Muscle of arm (tissue), 12 donors: ENCODE data around the gene TRIM38. TPM values are rescaled to one million over a fixed set of nuclear protein-coding genes. Genes with fewer than 3 reads are reported as not detected.

Experiments
- DNase-seq: peaks from one replicate; pipeline ENCODE4 v3.0.0-alpha.2; 2013
- polyA plus RNA-seq, 12 donors: library from polyadenylated mRNA; unstranded; fragments of 120-200 nt; gene quantifications; one replicate each; pipeline ENCODE4 v1.2.1, GENCODE V29; 2013; ENCODE audit not compliant: insufficient read length in 12 of 12

Gene TRIM38
- polyA plus RNA-seq, 12 donors = 5.0 to 12.6 (median 6.9) TPM; not detected in 1

DNA sequence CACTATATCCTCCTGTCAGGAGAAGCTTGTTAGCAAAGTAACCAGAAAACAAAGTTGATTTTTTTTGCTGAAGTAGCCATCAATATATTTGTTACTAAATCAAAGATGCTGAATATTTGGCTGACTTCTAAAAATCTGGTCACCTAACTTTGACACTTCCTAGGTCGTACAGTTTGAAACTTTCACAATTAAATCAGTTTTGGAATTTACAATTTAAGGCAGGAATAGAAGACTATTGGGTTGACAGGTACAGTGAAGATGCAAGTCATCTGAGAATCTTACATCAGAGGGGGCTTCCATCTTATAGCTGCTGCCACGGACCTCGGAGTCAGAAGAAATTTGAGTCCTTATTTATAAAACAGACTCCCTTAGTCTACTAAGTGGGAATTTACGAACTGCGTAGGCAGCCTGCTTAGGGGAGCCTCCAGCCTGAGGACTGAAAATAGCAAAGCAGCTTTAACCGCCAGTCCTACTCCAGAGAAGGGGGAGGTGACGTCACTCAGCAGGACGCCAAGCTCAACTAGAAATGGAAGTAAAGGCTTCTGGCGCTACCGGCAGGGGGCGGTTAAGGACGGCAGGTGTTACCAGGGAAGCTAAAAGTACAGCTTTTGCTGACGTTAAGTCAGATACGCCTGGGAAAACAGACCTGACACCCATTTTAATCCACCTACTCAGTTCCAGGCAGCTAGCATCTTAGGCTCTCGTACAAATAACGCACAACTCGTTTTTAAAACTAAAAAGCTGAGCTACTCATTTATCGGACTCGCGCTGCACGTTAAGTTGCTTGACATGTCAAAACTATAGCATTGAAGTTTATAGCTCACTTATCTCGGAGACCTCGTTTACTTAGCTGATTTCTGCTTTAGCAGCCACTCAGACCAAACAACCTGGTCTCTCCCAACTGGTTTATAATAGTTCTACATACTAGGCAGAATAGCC, 63.6 kb downstream of the TRIM38 start:
- peak; percentile 94 for DNase-seq

DNA sequence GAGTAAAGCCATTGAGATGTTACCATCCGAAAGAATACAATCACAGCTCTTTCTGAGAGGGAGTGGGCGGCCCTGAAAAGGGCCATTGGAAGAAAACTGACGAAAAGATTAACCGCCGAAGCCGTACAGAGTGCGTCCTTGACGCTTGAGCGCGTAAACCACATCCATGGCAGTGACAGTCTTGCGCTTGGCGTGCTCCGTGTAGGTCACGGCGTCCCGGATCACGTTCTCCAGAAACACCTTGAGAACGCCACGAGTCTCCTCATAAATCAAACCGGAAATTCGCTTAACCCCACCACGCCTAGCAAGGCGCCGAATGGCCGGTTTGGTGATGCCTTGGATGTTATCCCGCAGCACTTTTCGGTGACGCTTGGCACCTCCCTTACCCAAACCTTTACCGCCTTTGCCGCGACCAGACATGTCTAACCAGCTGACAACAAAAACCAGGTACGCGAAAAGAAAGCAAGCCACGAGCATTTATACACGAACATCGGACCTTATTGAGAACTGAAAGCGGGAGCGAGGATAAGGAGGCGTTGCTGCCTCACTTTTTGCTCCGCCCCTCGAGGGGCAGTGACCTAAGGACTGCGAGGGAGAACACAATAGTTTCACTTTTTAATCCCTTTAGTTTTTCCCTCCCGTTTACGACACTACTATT, 64.4 kb downstream of the TRIM38 start:
- peak; percentile 98 for DNase-seq

DNA sequence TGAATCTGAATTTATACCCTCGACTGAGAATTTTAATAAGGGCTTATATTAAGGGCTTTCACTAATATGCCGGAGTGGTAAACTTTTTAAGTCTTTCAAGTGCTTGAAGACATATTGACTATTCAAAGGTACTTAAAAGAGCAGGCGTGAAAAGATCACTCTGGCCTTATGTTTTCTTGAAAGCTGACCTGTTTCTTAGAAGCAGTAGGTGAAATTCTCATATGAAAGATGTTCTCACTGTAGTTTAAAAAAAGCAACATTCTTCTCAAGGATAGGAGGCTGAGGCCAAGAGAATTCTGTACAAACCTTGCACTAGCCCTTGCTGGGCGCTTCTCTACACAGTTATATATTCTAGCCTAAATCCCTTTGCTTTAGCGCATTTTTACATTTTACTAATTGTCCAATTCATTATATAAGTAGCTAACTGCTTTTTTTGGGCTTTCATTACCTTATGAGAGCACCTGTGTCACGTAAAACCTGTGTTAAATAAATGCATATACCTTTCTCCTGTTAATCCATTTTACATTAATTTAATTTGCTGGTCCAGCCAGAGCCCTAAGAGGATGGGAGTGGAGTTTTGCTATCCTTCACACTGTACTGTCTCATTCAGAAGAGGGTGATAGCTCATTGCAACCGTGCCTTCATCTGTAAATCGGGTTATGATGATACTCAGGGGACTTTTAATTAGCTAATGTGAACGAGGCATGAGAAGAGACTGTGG, 65.0 kb downstream of the TRIM38 start:
- DNase-seq = no peak

DNA sequence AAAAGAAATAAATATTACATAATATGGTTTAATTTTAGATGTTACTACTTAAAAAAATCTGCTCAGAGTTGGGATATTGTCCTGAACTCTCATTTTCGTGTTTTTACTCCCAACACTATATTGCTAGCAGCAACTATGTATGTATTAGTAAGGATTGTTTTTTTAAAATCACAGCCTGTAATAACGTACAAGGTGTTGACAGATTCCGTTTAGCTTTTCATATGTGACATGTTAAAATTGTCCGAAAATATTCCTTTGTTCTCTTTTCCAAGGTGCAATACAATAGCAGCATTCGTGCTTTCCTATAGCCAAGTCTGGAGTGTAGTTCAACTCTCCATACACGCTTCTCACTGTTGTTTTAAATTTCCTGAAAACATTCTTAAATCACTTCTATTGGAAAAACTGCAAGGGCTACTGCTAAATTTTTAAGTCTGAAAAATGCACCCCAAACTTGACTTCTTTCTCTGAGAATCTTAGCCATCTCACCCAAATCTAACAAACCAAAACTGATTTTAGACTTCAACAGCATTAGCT, 65.7 kb downstream of the TRIM38 start:
- DNase-seq = no peak

DNA sequence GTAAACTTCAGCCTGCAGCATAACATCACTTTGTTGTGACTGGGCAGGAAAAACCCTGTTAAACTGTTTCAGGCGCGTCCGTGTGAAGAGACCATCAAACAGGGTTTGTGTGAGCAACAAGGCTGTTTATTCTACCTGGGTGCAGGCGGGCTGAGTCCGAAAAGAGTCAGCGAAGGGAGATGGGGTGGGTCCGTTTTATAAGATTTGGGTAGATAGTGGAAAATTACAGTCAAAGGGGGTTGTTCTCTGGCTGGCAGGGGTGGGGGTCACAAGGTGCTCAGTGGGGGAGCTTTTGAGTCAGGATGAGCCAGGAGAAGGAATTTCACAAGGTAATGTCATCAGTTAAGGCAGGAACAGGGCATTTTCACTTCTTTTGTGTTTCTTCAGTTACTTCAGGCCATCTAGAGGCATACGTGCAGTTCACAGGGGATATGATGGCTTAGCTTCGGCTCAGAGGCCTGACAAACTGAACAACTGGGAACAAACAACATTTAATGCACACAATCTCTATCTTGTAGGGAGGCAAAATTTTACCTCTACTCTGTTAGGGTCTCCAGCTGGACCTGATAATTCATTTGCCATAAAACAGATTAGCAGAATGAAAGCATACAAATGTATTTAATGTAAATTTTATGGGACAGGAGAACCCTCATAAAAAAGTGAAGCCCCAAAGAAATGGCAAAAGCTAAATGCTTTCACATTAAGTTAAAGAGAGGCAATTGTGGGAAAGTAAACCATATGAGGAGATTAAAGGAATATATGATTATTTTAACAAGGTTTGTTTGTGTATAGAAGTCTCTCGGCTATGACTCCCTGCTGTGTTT, 66.4 kb downstream of the TRIM38 start:
- DNase-seq = no peak

DNA sequence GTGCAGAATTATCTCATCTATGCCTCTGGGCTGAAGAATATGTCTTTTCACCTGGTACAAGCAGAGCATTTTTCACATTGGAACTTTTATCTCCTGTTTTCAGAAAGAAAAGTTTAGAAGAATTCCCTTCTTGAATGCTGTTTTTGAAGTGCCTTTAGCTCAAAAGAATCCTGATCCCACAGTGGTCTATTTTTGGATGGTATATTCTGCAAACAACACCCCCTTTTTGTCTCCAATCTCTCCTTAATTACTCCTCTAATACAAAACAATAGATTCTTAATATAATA, 66.9 kb downstream of the TRIM38 start:
- no peak for DNase-seq

DNA sequence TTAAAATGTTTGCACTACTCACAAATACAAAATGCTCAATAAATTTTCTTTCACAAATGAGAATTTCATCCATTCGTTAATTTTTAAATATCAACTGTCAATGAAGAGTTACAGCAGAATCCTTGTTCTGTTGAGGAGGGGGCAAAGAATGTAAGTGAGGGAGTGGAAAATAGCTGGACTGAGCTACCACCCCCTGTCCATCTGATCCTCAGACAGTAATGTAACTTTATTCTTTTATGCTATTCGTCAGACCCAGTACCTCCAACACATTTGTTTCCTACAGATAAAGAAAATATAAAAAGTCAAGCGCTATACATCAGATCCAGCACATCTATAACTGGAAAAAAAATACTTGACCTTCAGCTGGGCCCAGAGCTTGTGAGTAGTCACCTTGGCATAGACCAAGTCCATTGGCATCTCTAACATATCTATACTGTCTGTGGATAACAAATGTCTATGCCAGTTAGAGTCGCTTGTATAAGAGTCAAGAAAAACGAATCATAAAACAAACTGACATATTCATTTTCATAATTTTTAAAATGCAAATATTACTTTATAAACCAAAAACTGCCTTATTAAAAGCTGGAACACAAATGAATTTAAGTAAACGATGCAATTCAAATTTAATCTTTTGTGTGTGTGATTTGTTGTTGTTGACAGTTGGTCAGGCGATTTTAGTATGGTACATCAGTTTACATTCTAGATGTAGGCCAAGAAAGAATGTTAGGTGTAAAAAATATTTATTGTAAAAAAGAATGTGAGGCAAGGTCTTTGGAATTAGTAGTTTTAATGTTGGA, 67.5 kb downstream of the TRIM38 start:
- DNase-seq = no peak

DNA sequence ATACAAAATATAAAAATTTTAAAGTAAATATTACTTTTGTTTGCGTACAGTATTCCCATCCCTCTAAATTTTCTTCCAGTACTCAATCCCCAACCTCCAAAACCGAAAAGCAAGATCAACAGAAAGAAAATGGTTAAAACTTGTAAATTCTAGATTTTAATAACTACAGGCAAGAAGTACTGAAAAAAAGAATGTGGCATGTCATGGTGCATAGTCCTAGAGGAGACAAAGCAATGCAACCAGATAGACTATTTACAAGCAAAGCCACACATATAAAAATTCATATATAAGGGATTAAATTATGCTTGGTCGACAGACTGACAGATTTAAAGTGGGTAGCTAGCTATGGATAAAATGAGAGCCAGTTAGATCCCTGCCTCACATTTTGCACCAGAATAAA, 68.1 kb downstream of the TRIM38 start:
- DNase-seq = no peak

DNA sequence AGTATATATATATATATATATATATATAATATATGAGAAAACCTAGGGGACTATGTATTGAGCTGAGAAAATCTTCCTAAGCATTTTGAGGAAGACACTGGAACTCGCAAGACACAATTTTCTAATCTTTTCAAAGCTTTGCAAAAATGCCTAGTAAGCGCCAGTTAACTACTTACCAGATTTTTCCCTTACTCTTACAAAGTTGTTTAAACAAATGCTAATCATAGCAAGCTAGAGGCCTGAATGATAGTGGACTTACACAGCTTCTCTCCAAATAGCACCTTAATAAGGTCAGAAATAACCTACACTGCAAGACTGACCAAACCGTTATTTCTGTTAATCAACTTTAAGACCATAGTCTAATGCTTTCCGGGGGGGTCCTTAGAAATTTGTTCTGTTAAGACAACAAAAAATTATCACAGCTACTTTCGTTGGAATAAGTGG, 68.6 kb downstream of the TRIM38 start:
- DNase-seq = no peak

DNA sequence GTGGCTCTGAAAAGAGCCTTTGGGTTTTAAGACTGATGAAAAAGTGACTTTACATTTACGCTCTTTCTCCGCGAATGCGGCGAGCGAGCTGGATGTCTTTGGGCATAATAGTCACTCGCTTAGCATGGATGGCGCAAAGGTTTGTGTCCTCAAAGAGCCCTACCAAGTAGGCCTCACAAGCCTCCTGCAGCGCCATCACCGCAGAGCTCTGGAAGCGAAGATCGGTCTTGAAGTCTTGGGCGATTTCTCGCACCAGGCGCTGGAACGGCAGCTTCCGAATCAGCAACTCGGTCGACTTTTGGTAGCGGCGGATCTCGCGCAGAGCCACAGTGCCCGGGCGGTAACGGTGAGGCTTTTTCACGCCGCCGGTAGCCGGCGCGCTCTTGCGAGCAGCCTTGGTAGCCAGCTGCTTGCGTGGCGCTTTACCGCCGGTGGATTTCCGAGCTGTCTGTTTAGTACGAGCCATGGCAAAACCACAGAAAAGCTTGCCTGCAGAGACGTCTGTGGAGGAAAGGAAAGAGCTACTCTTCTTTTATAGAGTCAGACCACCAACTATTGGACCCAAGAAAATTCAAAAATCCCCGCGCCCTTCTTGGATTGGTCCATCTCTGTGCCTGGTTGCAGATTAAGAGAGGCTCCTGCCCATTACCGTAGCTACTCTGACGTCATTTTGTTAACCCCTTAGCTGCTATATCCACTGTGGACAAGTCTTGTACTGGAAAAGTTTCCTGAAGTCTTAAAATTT, 69.2 kb downstream of the TRIM38 start:
- DNase-seq = peak; percentile 96

DNA sequence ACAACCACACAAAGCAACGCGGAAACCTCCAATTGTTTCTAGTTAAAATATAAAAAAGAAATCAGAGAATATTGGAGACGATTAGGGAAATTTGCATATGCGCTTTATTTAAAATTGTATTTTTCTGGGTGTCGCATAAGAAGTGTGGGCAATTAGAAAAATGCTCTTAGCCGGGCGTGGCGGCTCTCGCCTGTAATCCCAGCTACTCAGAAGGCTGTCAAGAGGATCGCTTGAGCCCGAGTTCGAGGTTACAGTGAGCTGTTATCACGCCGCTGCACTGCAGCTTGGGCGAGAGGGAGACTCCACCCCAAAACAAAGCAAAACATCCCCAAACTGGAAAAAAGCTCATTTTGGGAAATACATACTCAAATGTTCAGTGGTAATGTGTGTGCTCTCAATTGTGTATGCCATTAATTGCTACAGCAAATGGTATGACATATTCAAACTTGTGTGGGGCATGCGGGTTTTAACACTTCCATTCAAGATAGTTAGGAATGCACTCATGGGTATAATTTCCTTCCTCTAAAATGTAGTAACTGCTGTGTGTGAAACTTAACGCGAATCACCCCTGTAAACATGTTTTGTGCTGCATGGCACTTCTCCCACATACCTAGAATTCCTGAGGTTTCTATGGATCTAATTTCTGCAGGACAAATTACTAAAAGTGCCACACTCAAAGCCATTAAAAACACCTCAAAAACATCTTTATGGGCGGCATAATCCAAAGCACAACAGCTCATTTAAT, 69.9 kb downstream of the TRIM38 start:
- peak; percentile 55 for DNase-seq

DNA sequence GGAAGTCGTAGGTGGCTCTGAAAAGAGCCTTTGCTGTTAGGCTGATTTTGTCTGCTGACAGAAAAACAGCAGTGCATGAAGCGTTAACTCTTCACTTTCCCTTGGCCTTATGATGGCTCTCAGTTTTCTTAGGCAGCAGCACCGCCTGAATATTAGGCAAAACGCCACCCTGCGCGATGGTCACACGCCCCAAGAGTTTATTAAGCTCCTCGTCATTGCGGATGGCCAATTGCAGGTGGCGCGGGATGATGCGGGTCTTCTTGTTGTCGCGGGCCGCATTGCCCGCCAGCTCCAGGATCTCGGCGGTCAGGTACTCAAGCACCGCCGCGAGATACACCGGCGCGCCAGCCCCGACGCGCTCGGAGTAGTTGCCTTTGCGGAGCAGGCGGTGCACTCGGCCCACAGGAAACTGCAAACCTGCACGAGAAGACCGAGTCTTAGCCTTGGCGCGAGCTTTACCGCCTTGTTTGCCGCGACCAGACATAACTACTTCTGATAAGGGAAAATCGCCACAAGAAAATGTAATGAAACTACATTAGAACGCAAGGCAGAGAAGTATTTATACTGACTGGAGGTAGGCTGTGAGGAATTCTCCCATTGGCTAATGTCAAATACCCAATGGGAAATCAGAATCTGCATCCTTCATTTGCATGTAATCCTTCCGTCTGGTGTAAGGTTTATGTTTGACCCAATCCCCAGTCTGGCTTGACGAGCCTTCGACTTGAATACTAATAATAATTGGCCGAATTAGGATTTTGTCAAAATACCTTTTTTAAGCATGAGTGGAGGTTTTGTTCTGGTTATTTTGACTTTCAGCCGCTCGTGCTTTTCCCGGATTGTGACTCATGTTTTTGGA, 70.7 kb downstream of the TRIM38 start:
- DNase-seq = peak; percentile 96

DNA sequence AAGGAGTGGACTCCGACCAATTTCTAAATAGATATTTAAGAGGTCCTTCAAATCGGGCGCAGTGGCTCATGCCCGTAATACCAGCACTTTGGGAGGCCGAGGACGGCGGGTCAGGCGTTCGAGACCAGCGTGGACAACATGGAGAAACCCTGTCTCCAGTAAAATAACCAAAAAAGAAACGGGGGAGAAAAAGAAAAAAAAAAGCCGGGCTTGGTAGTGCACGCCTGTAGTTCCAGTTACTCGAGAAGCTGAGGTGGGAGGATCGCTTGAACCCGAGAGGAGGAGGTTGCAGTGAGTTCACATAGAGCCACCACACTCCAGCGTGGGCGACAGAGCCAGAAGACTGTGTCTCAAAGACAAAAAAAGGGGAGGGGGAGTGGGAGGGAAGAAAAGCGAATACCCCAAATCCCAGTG, 71.3 kb downstream of the TRIM38 start:
- no peak for DNase-seq

DNA sequence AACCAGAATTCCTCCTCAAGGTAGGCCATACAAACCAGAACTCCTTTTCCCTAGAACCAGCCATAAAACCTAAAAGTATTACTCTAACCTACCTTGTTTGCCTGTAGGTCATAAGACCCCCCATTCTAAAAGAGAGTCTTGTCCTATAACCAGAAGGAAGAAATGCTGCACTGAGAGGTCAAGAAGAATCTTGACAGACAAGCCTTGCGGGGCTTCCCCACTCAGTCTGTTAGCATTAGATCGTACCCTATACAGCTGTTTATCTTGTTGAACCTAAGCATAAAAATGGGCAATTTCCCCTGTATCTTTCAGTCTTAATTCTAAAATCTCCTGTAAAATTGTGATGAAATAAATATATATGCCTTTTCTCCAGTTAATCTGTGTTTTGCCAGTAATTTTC, 72.3 kb downstream of the TRIM38 start:
- no peak for DNase-seq
